ENCODE measurements around the gene SPATA24.
A peak's percentile ranks its signal among the peaks of the same experiment; 100 is the strongest.
"Not testable (repeated sequence)": the region's sequence is repeated elsewhere in the genome, so short reads cannot be mapped to it uniquely, and the experiment has no call there.

SPATA24 gene

GRCh38 chr5:139394123-139394653 is 9.7 kb downstream of the SPATA24 start:
- no peak for DNase-seq

- no peak for DNase-seq
Observed at GRCh38 chr5:139393497-139394122, 10.3 kb downstream of the SPATA24 start.

- DNase-seq, result peak; percentile 73
Observed at GRCh38 chr5:139392678-139393496, 11.0 kb downstream of the SPATA24 start.

- no peak for DNase-seq
Observed at GRCh38 chr5:139392324-139392677, 11.6 kb downstream of the SPATA24 start.

GRCh38 chr5:139391570-139392323 is 12.1 kb downstream of the SPATA24 start:
- DNase-seq, result peak; percentile 50

- DNase-seq, result no peak
Observed at GRCh38 chr5:139390639-139391569, 13.0 kb downstream of the SPATA24 start.

GRCh38 chr5:139389701-139390638 is 13.9 kb downstream of the SPATA24 start, which contains the start of gene MZB1:
Gene MZB1, minus strand, starts transcription at chr5:139389913. Its CDS starts 57 bp downstream, at chr5:139389856.
- peak; percentile 8 for DNase-seq

DNA sequence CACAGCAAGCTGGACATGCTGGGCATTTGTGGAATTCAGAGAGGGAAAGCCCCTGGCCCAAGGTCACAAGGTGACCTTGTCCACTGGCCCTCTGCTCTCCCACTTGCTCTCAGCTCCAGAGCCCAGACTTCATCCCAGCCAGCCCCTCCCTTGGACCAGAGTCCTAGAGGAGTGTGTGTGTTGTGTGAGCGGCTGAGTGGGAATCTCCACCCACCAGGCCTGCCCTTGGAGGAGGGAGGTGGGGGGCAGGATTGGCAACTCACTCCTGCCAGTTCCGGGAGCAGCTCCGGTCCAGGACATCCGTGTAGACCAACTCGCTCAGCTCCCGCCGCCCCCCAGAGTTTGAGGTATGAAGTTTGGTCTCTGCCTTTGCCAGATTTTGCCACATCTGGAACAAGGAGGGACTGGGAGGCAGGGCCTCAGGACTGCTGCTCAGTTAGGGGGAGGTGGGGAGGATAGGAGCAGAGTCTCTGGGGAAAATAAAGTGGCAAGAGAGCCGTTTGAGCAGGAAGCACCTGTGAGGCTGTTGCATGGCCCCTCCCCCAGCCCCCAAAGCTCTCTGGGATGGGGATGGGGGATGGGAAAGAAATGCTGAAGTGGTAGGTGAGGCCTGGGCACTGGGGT is 15.6 kb downstream of the SPATA24 start:
- no peak for DNase-seq

DNA sequence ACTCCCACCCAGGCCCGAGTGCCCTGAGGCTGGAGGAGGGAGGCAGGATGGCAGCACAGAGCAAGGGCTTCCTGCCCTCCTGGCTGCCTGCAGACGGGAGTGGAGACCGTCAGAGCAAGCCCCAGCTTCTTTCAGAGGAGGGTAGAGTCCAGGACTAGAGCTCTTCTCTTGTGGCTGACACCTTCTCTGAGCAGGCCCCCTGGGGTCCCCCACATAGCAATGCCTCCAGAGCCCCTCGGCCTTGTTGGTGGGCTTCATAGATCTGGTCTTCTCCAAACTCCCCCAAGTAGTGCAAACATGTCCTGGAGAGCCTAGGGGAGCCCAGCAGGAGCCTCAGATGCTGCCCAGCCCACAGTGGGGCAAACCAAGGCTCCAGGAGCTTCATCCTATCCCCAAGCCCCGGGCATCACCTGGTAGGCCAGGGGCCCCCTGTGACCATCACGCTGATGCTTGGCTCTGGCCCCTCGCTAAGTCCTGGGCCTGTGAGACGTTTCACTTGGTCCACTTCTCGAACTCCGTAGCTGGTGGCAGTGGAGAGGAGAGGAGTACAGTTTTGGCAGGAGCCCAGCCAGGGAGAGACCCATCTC is 16.2 kb downstream of the SPATA24 start:
- DNase-seq, result no peak

GRCh38 chr5:139386956-139387355 is 16.9 kb downstream of the SPATA24 start:
- DNase-seq, result not testable (repeated sequence)

- peak; percentile 7 for DNase-seq
Observed at GRCh38 chr5:139386050-139386438, 17.8 kb downstream of the SPATA24 start.

- peak; percentile 57 for DNase-seq
Observed at GRCh38 chr5:139385061-139386049, 18.5 kb downstream of the SPATA24 start.

- no peak for DNase-seq
Observed at GRCh38 chr5:139384591-139385051, 19.3 kb downstream of the SPATA24 start.

GRCh38 chr5:139383993-139384590 is 19.8 kb downstream of the SPATA24 start:
- no peak for DNase-seq

DNA sequence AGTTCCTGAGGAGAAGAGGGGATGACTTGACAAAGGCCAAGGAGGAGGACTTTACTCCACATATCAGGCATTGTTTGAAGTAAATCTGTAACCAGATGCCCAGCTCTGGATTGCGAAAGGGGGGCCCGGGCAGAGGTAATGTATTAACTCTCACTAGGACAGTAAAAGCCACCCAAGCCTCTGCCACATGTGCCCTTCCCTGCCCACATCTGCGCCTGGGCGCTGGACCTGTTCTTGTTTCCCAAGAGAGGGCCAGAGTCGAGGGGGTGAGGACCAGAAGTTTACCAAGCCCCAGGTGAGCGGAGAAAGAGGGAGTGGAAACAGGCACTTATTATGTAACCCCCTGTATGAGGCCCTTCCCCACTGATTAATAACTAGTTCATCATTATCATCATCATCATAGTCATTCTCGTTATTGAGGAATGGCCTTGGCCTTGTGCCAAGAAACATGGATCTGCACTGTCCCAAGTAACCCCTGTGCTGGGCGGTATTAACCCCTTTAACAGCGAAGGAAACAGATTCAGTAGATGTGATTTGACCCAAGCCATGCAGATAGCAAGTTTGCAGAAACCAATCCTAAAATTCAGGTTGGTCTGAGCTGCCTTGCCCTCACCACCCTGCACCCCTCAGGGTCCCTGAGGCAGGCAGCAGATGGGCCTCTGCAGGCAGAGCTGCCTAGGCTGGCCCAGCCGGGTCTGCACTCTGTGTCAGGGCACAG is 20.5 kb downstream of the SPATA24 start, which contains the start of gene SLC23A1:
Gene SLC23A1 (minus strand): TSS at position 23 of the 718 bp plus-strand sequence. CDS start 44 bp downstream, outside the sequence.
- no peak for DNase-seq

GRCh38 chr5:139382807-139383206 is 21.1 kb downstream of the SPATA24 start:
- no peak for DNase-seq

Measured in suppressor macrophage treated with lipopolysaccharide for 4 hours (primary cell).